DOHH2 (cell line): ENCODE measurements around the gene OR2S2.

Experiments used
- CTCF ChIP-seq: fragments of 200-600 bp; sonication (generic); IDR thresholded peaks from one replicate; pipeline ENCODE4 v1.5.1; 2014; ENCODE audit warnings: antibody characterized with exemption, mild to moderate bottlenecking, low read depth, low read length; ENCODE audit not compliant: poor library complexity, severe bottlenecking
- EZH2phosphoT487 ChIP-seq: fragments of 200-600 bp; sonication (generic); IDR thresholded peaks from 2 replicates; pipeline ENCODE4 v1.6.1; 2017; ENCODE audit warnings: borderline replicate concordance, mild to moderate bottlenecking, antibody characterized with exemption, low read length, moderate library complexity, mixed read lengths

DNA sequence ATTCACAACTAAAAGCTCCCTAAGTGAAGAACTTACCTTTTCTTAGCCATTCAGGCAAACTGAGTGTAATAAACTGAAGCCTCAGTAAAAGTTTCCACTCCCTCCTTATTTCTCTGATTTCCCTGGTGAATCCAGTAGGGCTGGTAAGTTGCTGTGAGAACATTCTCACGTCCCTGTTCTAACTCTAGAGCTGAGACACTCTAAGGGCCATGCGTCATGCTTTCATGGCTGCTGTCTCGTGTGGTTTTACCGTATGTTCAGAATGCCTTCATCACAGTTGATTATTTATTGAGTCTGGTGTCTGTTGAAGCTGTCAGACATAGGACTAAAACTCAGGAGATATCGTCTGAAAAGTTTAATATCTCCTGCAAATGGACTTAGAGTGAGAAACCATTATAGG is 1.3 kb downstream of the OR2S2 start:
- TF ChIP-seq CTCF: no peak
- no peak for TF ChIP-seq EZH2phosphoT487
